C4-2B (cell line): Measurements from ENCODE around the gene PTPRB.

ENCODE experiments used
- ZFX ChIP-seq: fragments of 450-650 bp; IDR thresholded peaks from 2 replicates; pipeline ENCODE4 v1.6.1; 2017
- TF ChIP-seq, protein P1 (sequence below): fragments of 450-650 bp; conservative IDR thresholded peaks from 2 replicates; pipeline ENCODE4 v1.5.1; 2017; ENCODE audit warnings: mild to moderate bottlenecking

DNA sequence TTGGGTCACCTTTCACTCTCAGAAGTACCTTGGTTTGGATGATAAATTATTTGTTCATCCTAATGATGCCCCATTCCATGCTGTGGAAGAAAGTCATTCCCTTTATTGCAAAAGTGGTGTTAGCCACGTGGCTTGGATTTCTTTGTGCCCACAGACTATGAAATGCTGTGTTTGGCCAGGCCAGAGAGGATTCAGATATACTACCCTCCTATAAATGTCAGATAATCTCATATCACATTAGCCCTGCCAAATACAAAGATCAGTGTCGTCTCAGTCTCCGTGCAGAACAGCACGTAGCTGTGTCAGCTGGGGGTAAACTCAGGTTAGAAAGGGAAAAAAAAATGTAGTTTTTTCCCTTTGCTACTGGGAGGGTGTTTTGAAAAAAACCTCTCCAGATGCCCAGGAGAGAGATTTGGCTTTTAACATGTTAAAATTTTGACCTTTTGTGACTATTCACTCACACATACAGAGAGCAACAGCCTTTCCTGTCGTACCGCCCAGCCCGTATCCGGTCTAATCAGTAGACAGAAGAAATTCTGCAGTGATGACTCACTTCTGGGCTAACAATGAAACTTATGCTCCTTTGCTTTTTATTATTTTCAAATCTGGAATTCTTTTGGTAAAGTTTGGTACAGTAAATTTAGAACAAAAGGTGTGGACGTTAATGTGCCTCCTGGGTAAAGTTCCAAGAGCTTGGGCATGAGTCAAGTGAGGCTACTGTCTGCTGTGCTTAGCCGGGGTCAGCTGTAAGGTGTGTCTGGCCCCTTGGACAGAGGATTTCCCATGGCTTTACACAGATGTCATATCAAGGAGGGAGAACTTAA lies 8.5 kb upstream of the PTPRB start:
- TF ChIP-seq, protein P1, sequence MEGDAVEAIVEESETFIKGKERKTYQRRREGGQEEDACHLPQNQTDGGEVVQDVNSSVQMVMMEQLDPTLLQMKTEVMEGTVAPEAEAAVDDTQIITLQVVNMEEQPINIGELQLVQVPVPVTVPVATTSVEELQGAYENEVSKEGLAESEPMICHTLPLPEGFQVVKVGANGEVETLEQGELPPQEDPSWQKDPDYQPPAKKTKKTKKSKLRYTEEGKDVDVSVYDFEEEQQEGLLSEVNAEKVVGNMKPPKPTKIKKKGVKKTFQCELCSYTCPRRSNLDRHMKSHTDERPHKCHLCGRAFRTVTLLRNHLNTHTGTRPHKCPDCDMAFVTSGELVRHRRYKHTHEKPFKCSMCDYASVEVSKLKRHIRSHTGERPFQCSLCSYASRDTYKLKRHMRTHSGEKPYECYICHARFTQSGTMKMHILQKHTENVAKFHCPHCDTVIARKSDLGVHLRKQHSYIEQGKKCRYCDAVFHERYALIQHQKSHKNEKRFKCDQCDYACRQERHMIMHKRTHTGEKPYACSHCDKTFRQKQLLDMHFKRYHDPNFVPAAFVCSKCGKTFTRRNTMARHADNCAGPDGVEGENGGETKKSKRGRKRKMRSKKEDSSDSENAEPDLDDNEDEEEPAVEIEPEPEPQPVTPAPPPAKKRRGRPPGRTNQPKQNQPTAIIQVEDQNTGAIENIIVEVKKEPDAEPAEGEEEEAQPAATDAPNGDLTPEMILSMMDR, result no peak
- no peak for TF ChIP-seq ZFX
